GM19463 (cell line): ENCODE results near the gene GET4.
A peak's percentile ranks its signal among the peaks of the same experiment; 100 is the strongest.

Experiments used
- ATAC-seq: cut with Tn5 transposase; IDR thresholded peaks from one replicate; pipeline ENCODE4 v1.9.1; 2021; ENCODE audit warnings: mild to moderate bottlenecking, moderate library complexity; ENCODE audit not compliant: unreplicated experiment

GET4 gene

GRCh38 chr7:876077-876971, at the start of gene GET4:
Gene GET4 (plus strand): TSS chr7:876554. CDS start chr7:876646, 92 bp downstream.
- ATAC-seq = peak; percentile 73

- ATAC-seq = no peak
Measured at GRCh38 chr7:828793-829561, 47.4 kb upstream of the GET4 start.

- no peak for ATAC-seq
Measured at GRCh38 chr7:830069-830468, 46.3 kb upstream of the GET4 start.

GRCh38 chr7:831596-832166, 44.7 kb upstream of the GET4 start:
- peak; percentile 68 for ATAC-seq

GRCh38 chr7:832167-832967, 44.0 kb upstream of the GET4 start, which contains the start of gene SUN1:
Gene SUN1 (plus strand): TSS chr7:832476. CDS start chr7:832525, 49 bp downstream.
- peak; percentile 38 for ATAC-seq

- no peak for ATAC-seq
Measured at GRCh38 chr7:832968-833424, 43.4 kb upstream of the GET4 start.

GRCh38 chr7:833601-834258, 42.6 kb upstream of the GET4 start:
- no peak for ATAC-seq

GRCh38 chr7:834277-834676, 42.1 kb upstream of the GET4 start:
- ATAC-seq = no peak

- no peak for ATAC-seq
Measured at GRCh38 chr7:835021-835420, 41.3 kb upstream of the GET4 start.

GRCh38 chr7:835485-836401, 40.6 kb upstream of the GET4 start:
- ATAC-seq = no peak

GRCh38 chr7:836429-836828, 39.9 kb upstream of the GET4 start:
- ATAC-seq = no peak

GRCh38 chr7:837001-837400, 39.4 kb upstream of the GET4 start:
- no peak for ATAC-seq

- no peak for ATAC-seq
Measured at GRCh38 chr7:840001-840600, 36.3 kb upstream of the GET4 start.

- no peak for ATAC-seq
Measured at GRCh38 chr7:841943-842342, 34.4 kb upstream of the GET4 start.

GRCh38 chr7:842431-843031, 33.8 kb upstream of the GET4 start:
- ATAC-seq = no peak

GRCh38 chr7:843230-843629, 33.1 kb upstream of the GET4 start:
- ATAC-seq = no peak

GRCh38 chr7:844043-844442, 32.3 kb upstream of the GET4 start:
- ATAC-seq = no peak

GRCh38 chr7:844514-844913, 31.8 kb upstream of the GET4 start:
- ATAC-seq = no peak
